Keratinocyte (primary cell): ENCODE data around the gene HSPG2. TPM values are rescaled to one million over a fixed set of nuclear protein-coding genes. Genes with fewer than 3 reads are reported as not detected.

Experiments
- DNase-seq: peaks from one replicate; pipeline ENCODE4 v3.0.0-alpha.2; 2011; ENCODE audit warnings: low read depth, missing footprints, low spot score
- FAIRE-seq: peaks from 2 replicates; lab custom pipeline; 2011; peaks lifted over from hg19 to GRCh38; lab: Jason Lieb, UNC
- H2AFZ ChIP-seq: 2 replicates; pipeline ENCODE4 v1.6.0; 2012; ENCODE audit warnings: low read length, control low read depth, inconsistent platforms; ENCODE audit not compliant: control insufficient read depth
- H3K27ac ChIP-seq: 2 replicates; pipeline ENCODE4 v1.5.1; 2011; ENCODE audit warnings: low read length; ENCODE audit not compliant: control insufficient read depth, insufficient read depth
- H3K27me3 ChIP-seq: 3 replicates; pipeline ENCODE4 v1.6.0; 2011; ENCODE audit warnings: low read length; ENCODE audit not compliant: control insufficient read depth, insufficient read depth; ENCODE audit errors: extremely low read depth
- H3K36me3 ChIP-seq, 2 experiments: 2 replicates in 1 of 2; 3 replicates in 1 of 2; pipeline ENCODE4 v1.5.1; 2011; ENCODE audit warnings: low read length in 2 of 2, mild to moderate bottlenecking in 1 of 2; ENCODE audit not compliant: control insufficient read depth in 2 of 2, insufficient read depth in 2 of 2; ENCODE audit errors: extremely low read depth in 1 of 2
- H3K4me1 ChIP-seq: 3 replicates; pipeline ENCODE4 v1.5.1; 2011; ENCODE audit warnings: low read length; ENCODE audit not compliant: control insufficient read depth, insufficient read depth; ENCODE audit errors: extremely low read depth
- H3K4me2 ChIP-seq: 3 replicates; pipeline ENCODE4 v1.6.0; 2011; ENCODE audit warnings: low read depth, low read length; ENCODE audit not compliant: control insufficient read depth, insufficient read depth; ENCODE audit errors: extremely low read depth
- H3K4me3 ChIP-seq, 3 experiments: fragments of 200-600 bp in 1 of 3; sonication (generic) in 1 of 3; 2 replicates in 2 of 3; 3 replicates in 1 of 3; pipeline ENCODE4 v1.5.1; 2011 to 2016; ENCODE audit warnings: low read length in 3 of 3, mild to moderate bottlenecking in 3 of 3, control low read depth in 2 of 3, inconsistent platforms in 1 of 3, low read depth in 1 of 3, mixed read lengths in 1 of 3, mixed run types in 1 of 3, moderate library complexity in 1 of 3; ENCODE audit not compliant: control insufficient read depth in 2 of 3, insufficient read depth in 2 of 3; ENCODE audit errors: extremely low read depth in 1 of 3
- H3K79me2 ChIP-seq: 2 replicates; pipeline ENCODE4 v1.6.0; 2012; ENCODE audit warnings: low read length; ENCODE audit not compliant: control insufficient read depth, insufficient read depth
- H3K9ac ChIP-seq: 3 replicates; pipeline ENCODE4 v1.6.0; 2011; ENCODE audit warnings: low read length; ENCODE audit not compliant: control insufficient read depth, insufficient read depth; ENCODE audit errors: extremely low read depth
- H3K9me1 ChIP-seq: 3 replicates; pipeline ENCODE4 v1.6.0; 2011; ENCODE audit warnings: low read length; ENCODE audit not compliant: control insufficient read depth, insufficient read depth; ENCODE audit errors: extremely low read depth
- H3K9me3 ChIP-seq: 2 replicates; pipeline ENCODE4 v1.5.1; 2012; ENCODE audit warnings: low read depth, low read length; ENCODE audit not compliant: control insufficient read depth
- H4K20me1 ChIP-seq: 3 replicates; pipeline ENCODE4 v1.6.0; 2011; ENCODE audit warnings: low read length; ENCODE audit not compliant: control insufficient read depth, insufficient read depth; ENCODE audit errors: extremely low read depth
- CTCF ChIP-seq, 3 experiments: IDR thresholded peaks in 1 of 3; conservative IDR thresholded peaks in 1 of 3; optimal IDR thresholded peaks in 1 of 3; 2 replicates in 2 of 3; 3 replicates in 1 of 3; pipeline versions ENCODE3 to v1.5.1; 2011; ENCODE audit warnings: low read length in 3 of 3, mild to moderate bottlenecking in 3 of 3, moderate library complexity in 2 of 3, control low read depth in 1 of 3, inconsistent platforms in 1 of 3; ENCODE audit not compliant: insufficient read depth in 2 of 3; ENCODE audit errors: extremely low read depth in 1 of 3
- EZH2 ChIP-seq: IDR thresholded peaks from one replicate; pipeline ENCODE4 v1.6.1; 2012; ENCODE audit warnings: inconsistent platforms, mild to moderate bottlenecking, low read length, moderate library complexity
- dilution Hi-C: fragments of 300-500 bp; cut with MboI; formaldehyde crosslinking; loops from one replicate; pipeline ENCODE4 v1.7.0; 2020; ENCODE audit warnings: low sequenced_read_pairs; ENCODE audit not compliant: extremely low pct_ligation_motif_present
- polyA plus RNA-seq, 5 experiments: library from polyadenylated mRNA; depleted of rRNA in 3 of 5; stranded (reverse) in 3 of 5; stranded (forward) in 1 of 5; unstranded in 1 of 5; fragments of >200 nt; gene quantifications; 1 replicate in 1 of 5; 2 replicates in 3 of 5; 3 replicates in 1 of 5; pipeline versions ENCODE4 v1.2.1 to v1.2.3, GENCODE V29; 2011 to 2012; ENCODE audit warnings: missing spikeins in 2 of 5, low read depth in 1 of 5, low replicate concordance in 1 of 5

The HSPG2 gene
- polyA plus RNA-seq, 1 donor (not counting 4 experiments of a cell fraction or from before 2014, with no cell fraction given): 9.0 TPM

- peak overlapping the region; percentile 93 to 100 (median 99) for H3K4me3 ChIP-seq
- peak overlapping the region; percentile 84 for H3K27ac ChIP-seq
- TF ChIP-seq EZH2 (no peak), CTCF (optimal IDR thresholded peaks at IDR 0.05 in 1 of 3, IDR thresholded peaks at IDR 0.05 in 1 of 3, conservative IDR thresholded peaks at IDR 0.05 in 1 of 3; ENCODE audit: extremely low read depth in 1 of 3, insufficient read depth in 2 of 3, low read length in 3 of 3) (peak; percentile 17 to 53 (median 27))
- H3K4me2 ChIP-seq: peak overlapping the region; percentile 89
- H3K9me3 ChIP-seq: no peaks in the 10 kb centered on the region
- no peaks in the 10 kb centered on the region for H3K36me3 ChIP-seq
- H3K9ac ChIP-seq: peak overlapping the region; percentile 100
- H3K27me3 ChIP-seq: no peaks in the 10 kb centered on the region
- FAIRE-seq: no peak
- H3K4me1 ChIP-seq: peaks cover 8% of the 10 kb centered on the region
- no peaks in the 10 kb centered on the region for H3K9me1 ChIP-seq
- peak overlapping the region; percentile 61 for H2AFZ ChIP-seq
- peaks cover 53% of the 10 kb centered on the region for H3K79me2 ChIP-seq
- no peaks in the 10 kb centered on the region for H4K20me1 ChIP-seq
- no peak for DNase-seq
- dilution Hi-C loops: no loop called here
Observed at GRCh38 chr1:21782349-21782867, 154.7 kb downstream of the HSPG2 start.

GRCh38 chr1:21781815-21782348 lies 155.2 kb downstream of the HSPG2 start:
- DNase-seq: no peak
- Histone ChIP-seq H3K36me3 (no peaks in the 10 kb centered on the region), H3K9me1 (no peaks in the 10 kb centered on the region), H3K27me3 (no peaks in the 10 kb centered on the region), H3K27ac (peak overlapping the region; percentile 84), H3K9me3 (no peaks in the 10 kb centered on the region), H2AFZ (peak overlapping the region; percentile 61), H4K20me1 (no peaks in the 10 kb centered on the region), H3K4me2 (peak overlapping the region; percentile 89), H3K79me2 (peaks cover 58% of the 10 kb centered on the region), H3K9ac (peak overlapping the region; percentile 100), H3K4me1 (peaks cover 8% of the 10 kb centered on the region), H3K4me3 (peak overlapping the region; percentile 93 to 100 (median 99))
- FAIRE-seq: no peak
- dilution Hi-C loops: no loop called here
- no peak for TF ChIP-seq CTCF (optimal IDR thresholded peaks at IDR 0.05 in 1 of 3, IDR thresholded peaks at IDR 0.05 in 1 of 3, conservative IDR thresholded peaks at IDR 0.05 in 1 of 3; ENCODE audit: extremely low read depth in 1 of 3, insufficient read depth in 2 of 3, low read length in 3 of 3)
- no peak for TF ChIP-seq EZH2
